IMR-90 (cell line): ENCODE measurements around the gene SPDYC. TPM values are rescaled to one million over a fixed set of nuclear protein-coding genes. Genes with fewer than 3 reads are reported as not detected.

Experiments
- ATAC-seq: fragments of 200-7000 bp; cut with Tn5 transposase; 2 replicates; pipeline ENCODE4 v1.9.1; 2020; ENCODE audit warnings: low read depth, mild to moderate bottlenecking, moderate library complexity
- BruUV-seq: library from RNA; stranded (reverse); fragments of 400-500 nt; replicated peaks from 2 replicates; lab custom pipeline; 2021; lab: Mats Ljungman, UMichigan
- CTCF ChIA-PET: fragments of 300-600 bp; formaldehyde crosslinking; extraction: SDS; loops from one replicate; lab custom pipeline; 2021; ENCODE audit warnings: antibody characterized with exemption; lab: Yijun Ruan, JAX
- POLR2A ChIA-PET: fragments of 300-600 bp; sonication (Branson Sonifier 250); formaldehyde crosslinking; loops from one replicate; lab custom pipeline; 2022; ENCODE audit warnings: antibody characterized with exemption; ENCODE audit not compliant: unreplicated experiment; lab: Charles Lee
- DNase-seq: peaks from one replicate; pipeline ENCODE4 v3.0.0; 2013
- H2AFZ ChIP-seq: replicated peaks from 2 replicates; pipeline ENCODE3; 2013; ENCODE audit warnings: low read length, mild to moderate bottlenecking; ENCODE audit not compliant: poor library complexity
- H2AK5ac ChIP-seq: 2 replicates; pipeline ENCODE4 v1.6.1; 2013; ENCODE audit warnings: low read depth, low read length, inconsistent platforms
- H2AK9ac ChIP-seq: replicated peaks from 2 replicates; pipeline ENCODE3; 2013; ENCODE audit warnings: mild to moderate bottlenecking, low read depth, low read length, moderate library complexity; ENCODE audit not compliant: poor library complexity
- H2BK120ac ChIP-seq: 2 replicates; pipeline ENCODE4 v1.6.1; 2013; ENCODE audit warnings: low read depth, low read length, inconsistent platforms
- H2BK15ac ChIP-seq: 3 replicates; pipeline ENCODE4 v1.6.1; 2013; ENCODE audit warnings: low read depth, low read length, inconsistent platforms
- H2BK20ac ChIP-seq: 2 replicates; pipeline ENCODE4 v1.6.1; 2013; ENCODE audit warnings: low read depth, mild to moderate bottlenecking, inconsistent platforms, low read length, moderate library complexity
- H2BK5ac ChIP-seq: 2 replicates; pipeline ENCODE4 v1.6.1; 2013; ENCODE audit warnings: mild to moderate bottlenecking, low read depth, low read length, inconsistent platforms; ENCODE audit not compliant: poor library complexity, severe bottlenecking
- H3K14ac ChIP-seq: replicated peaks from 2 replicates; pipeline ENCODE4 v1.6.1; 2013; ENCODE audit warnings: low read depth, low read length, inconsistent platforms
- H3K18ac ChIP-seq: 2 replicates; pipeline ENCODE4 v1.6.1; 2013; ENCODE audit warnings: low read depth, low read length, control low read depth
- H3K23ac ChIP-seq: 2 replicates; pipeline ENCODE4 v1.6.1; 2013; ENCODE audit warnings: low read depth, low read length, inconsistent platforms
- H3K27ac ChIP-seq: 2 replicates; pipeline ENCODE4 v1.5.1; 2013; ENCODE audit warnings: mild to moderate bottlenecking, control low read depth, low read length; ENCODE audit not compliant: insufficient read depth
- H3K27me3 ChIP-seq: 2 replicates; pipeline ENCODE4 v1.6.1; 2013; ENCODE audit warnings: low read length; ENCODE audit not compliant: control insufficient read depth, insufficient read depth
- H3K36me3 ChIP-seq: 2 replicates; pipeline ENCODE4 v1.6.1; 2013; ENCODE audit warnings: low read length, mixed read lengths; ENCODE audit not compliant: control insufficient read depth, insufficient read depth
- H3K4ac ChIP-seq: 2 replicates; pipeline ENCODE4 v1.6.1; 2013; ENCODE audit warnings: low read depth, low read length, inconsistent platforms
- H3K4me1 ChIP-seq: 2 replicates; pipeline ENCODE4 v1.6.1; 2013; ENCODE audit warnings: low read length, mixed read lengths; ENCODE audit not compliant: control insufficient read depth, insufficient read depth
- H3K4me2 ChIP-seq: 2 replicates; pipeline ENCODE4 v1.6.1; 2013; ENCODE audit warnings: low read depth, mild to moderate bottlenecking, control low read depth, low read length, moderate library complexity
- H3K4me3 ChIP-seq: 2 replicates; pipeline ENCODE4 v1.5.1; 2013; ENCODE audit warnings: low read depth, mild to moderate bottlenecking, control low read depth, low read length, moderate library complexity; ENCODE audit not compliant: insufficient read depth
- H3K56ac ChIP-seq: 2 replicates; pipeline ENCODE4 v1.6.1; 2013; ENCODE audit warnings: low read length, inconsistent platforms; ENCODE audit not compliant: insufficient read depth; ENCODE audit errors: extremely low read depth
- H3K79me1 ChIP-seq, 2 experiments: 2 replicates each; pipeline ENCODE4 v1.6.1; 2013; ENCODE audit warnings: low read length in 2 of 2, inconsistent platforms in 1 of 2, low read depth in 1 of 2
- H3K9ac ChIP-seq: 2 replicates; pipeline ENCODE4 v1.6.1; 2013; ENCODE audit warnings: low read depth, low read length, control low read depth
- H3K9me1 ChIP-seq: 2 replicates; pipeline ENCODE4 v1.6.1; 2013; ENCODE audit warnings: low read length, inconsistent platforms; ENCODE audit not compliant: insufficient read depth
- H3K9me3 ChIP-seq: 2 replicates; pipeline ENCODE4 v1.6.1; 2013; ENCODE audit warnings: low read length; ENCODE audit not compliant: control insufficient read depth, insufficient read depth
- H4K20me1 ChIP-seq: 2 replicates; pipeline ENCODE4 v1.6.1; 2013; ENCODE audit warnings: low read length, inconsistent platforms; ENCODE audit not compliant: insufficient read depth
- H4K5ac ChIP-seq: 2 replicates; pipeline ENCODE4 v1.6.1; 2013; ENCODE audit warnings: mild to moderate bottlenecking, low read depth, low read length, control low read depth
- H4K8ac ChIP-seq, 2 experiments: 2 replicates each; pipeline ENCODE4 v1.6.1; 2013; ENCODE audit warnings: low read depth in 2 of 2, low read length in 2 of 2, control low read depth in 1 of 2, inconsistent platforms in 1 of 2
- H4K91ac ChIP-seq: 2 replicates; pipeline ENCODE4 v1.6.1; 2013; ENCODE audit warnings: low read depth, low read length, inconsistent platforms; ENCODE audit not compliant: insufficient read depth
- FOS ChIP-seq: fragments of 150-350 bp; IDR thresholded peaks from 2 replicates; pipeline ENCODE4 v1.6.1; 2016; ENCODE audit warnings: low read depth, low read length
- MAFK ChIP-seq: IDR thresholded peaks from 2 replicates; pipeline ENCODE4 v1.6.1; 2012; ENCODE audit warnings: low read depth, low read length, improper control_type of control experiment
- MAZ ChIP-seq: IDR thresholded peaks from 2 replicates; pipeline ENCODE4 v1.6.1; 2012; ENCODE audit warnings: low read depth, mild to moderate bottlenecking, low read length, improper control_type of control experiment, moderate library complexity, borderline replicate concordance
- NFE2L2 ChIP-seq: fragments of 150-350 bp; IDR thresholded peaks from 2 replicates; pipeline ENCODE4 v1.6.1; 2016; ENCODE audit warnings: low read depth, mild to moderate bottlenecking, low read length
- WGBS, 2 experiments: methylation state at CpG; one replicate each; pipeline versions ENCODE4 v1.1.5 to v1.1.7; 2013; ENCODE audit warnings: missing lambda C conversion rate in 2 of 2; ENCODE audit not compliant: insufficient read length in 1 of 2; ENCODE audit errors: extremely low coverage in 2 of 2; 5-methylcytosine and 5-hydroxymethylcytosine counted together
- dilution Hi-C: fragments of 300-500 bp; cut with HindIII; formaldehyde crosslinking; loops from one replicate; pipeline ENCODE4 v1.14.3; 2018; ENCODE audit warnings: low sequenced_read_pairs; ENCODE audit not compliant: unreplicated experiment
- in situ Hi-C: fragments of 300-500 bp; cut with MboI; formaldehyde crosslinking; loops from 3 replicates; pipeline ENCODE4 v1.14.3; 2019; ENCODE audit warnings: low sequenced_read_pairs, inconsistent platforms, mixed read lengths
- intact Hi-C: fragments of 100-400 bp; cut with micrococcal nuclease; formaldehyde crosslinking; loops from 2 replicates; pipeline ENCODE4 v1.10.0; 2022
- polyA plus RNA-seq, 3 experiments: library from polyadenylated mRNA; depleted of rRNA; stranded (reverse); fragments of >200 nt; gene quantifications; 2 replicates each; pipeline ENCODE4 v1.2.3, GENCODE V29; 2012; ENCODE audit warnings: low replicate concordance in 1 of 3
- total RNA-seq: library from RNA; depleted of rRNA; stranded (reverse); fragments of >200 nt; gene quantifications from 2 replicates; pipeline ENCODE4 v1.2.3, GENCODE V29; 2012
- TF ChIP-seq, protein P1 (sequence below): fragments of 150-350 bp; IDR thresholded peaks from 2 replicates; pipeline ENCODE4 v1.6.1; 2016; ENCODE audit warnings: low read depth, mild to moderate bottlenecking, low read length, moderate library complexity, borderline replicate concordance

SPDYC gene
- total and polyA plus RNA-seq, 2 of the 4 experiments (the other 2 are of a cell fraction) = not detected

DNA sequence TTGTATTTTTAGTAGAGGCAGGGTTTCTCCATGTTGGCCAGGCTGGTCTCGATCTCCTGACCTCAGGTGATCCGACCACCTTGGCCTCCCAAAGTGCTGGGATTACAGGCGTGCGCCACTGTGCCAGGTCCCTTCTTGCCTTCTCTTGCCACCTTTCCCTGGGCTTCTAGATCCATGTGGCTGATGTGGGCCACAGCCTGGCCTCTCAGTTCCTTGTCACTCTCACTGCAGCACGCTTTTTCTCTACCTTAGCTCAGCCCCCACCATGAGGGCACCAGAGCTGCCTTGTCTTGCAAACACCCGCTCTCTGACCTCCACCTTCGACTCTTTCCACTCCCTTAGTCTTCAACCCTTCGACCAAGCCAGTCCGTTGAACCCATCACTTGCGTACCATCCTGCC, 19.2 kb downstream of the SPDYC start:
- Histone ChIP-seq H4K8ac (no peak overlapping the region), H3K9me1 (no peaks in the 10 kb centered on the region), H3K27ac (no peak overlapping the region), H2BK5ac (no peak overlapping the region), H2BK120ac (no peak overlapping the region), H2AFZ (no peak overlapping the region), H4K20me1 (peaks cover 9% of the 10 kb centered on the region), H2BK20ac (no peak overlapping the region), H3K56ac (no peak overlapping the region), H2AK9ac (no peak overlapping the region), H3K4me2 (no peak overlapping the region), H3K4me3 (no peak overlapping the region), H4K5ac (no peak overlapping the region), H3K36me3 (peaks cover 61% of the 10 kb centered on the region), H3K9me3 (no peaks in the 10 kb centered on the region), H3K18ac (no peak overlapping the region), H2BK15ac (no peak overlapping the region), H3K4me1 (no peaks in the 10 kb centered on the region), H3K27me3 (no peaks in the 10 kb centered on the region), H3K14ac (no peak overlapping the region), H2AK5ac (no peak overlapping the region), H3K9ac (no peak overlapping the region), H3K79me1 (peaks cover 15 to 45% of the 10 kb centered on the region in 2 experiments), H4K91ac (no peak overlapping the region), H3K23ac (no peak overlapping the region), H3K4ac (no peak overlapping the region)
- TF ChIP-seq FOS (no peak), NFE2L2 (no peak), MAZ (no peak), MAFK (no peak)
- TF ChIP-seq, protein P1, sequence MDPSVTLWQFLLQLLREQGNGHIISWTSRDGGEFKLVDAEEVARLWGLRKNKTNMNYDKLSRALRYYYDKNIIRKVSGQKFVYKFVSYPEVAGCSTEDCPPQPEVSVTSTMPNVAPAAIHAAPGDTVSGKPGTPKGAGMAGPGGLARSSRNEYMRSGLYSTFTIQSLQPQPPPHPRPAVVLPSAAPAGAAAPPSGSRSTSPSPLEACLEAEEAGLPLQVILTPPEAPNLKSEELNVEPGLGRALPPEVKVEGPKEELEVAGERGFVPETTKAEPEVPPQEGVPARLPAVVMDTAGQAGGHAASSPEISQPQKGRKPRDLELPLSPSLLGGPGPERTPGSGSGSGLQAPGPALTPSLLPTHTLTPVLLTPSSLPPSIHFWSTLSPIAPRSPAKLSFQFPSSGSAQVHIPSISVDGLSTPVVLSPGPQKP = no peak
- CTCF ChIA-PET = no interaction called here
- dilution Hi-C loops = no loop called here
- 85% methylated on average over 9 of the region's 10 CpGs; no CpG with 5 or more reads in 1 of the 2 experiments for WGBS, 2 experiments
- DNase-seq (no peak), ATAC-seq (no peak)
- intact Hi-C loops = no loop called here
- in situ Hi-C loops = no loop called here
- POLR2A ChIA-PET = no interaction called here
- no TSS peak for BruUV-seq
